H9 (cell line): ENCODE data around the gene FAM222B. TPM values are rescaled to one million over a fixed set of nuclear protein-coding genes. Genes with fewer than 3 reads are reported as not detected.

Experiments used
- DNase-seq: peaks from one replicate; pipeline ENCODE4 v3.0.0-alpha.2; 2017
- H2AFZ ChIP-seq: one replicate; pipeline ENCODE4 v1.6.1; 2013; ENCODE audit warnings: mild to moderate bottlenecking, low read length, control low read depth, moderate library complexity
- H2AK5ac ChIP-seq: 2 replicates; pipeline ENCODE4 v1.6.1; 2013; ENCODE audit warnings: low read length, control low read depth, mixed read lengths; ENCODE audit not compliant: insufficient read length
- H2BK120ac ChIP-seq: one replicate; pipeline ENCODE4 v1.6.1; 2013; ENCODE audit warnings: low read depth, mild to moderate bottlenecking, low read length, control low read depth, inconsistent platforms; ENCODE audit not compliant: poor library complexity, severe bottlenecking
- H2BK12ac ChIP-seq: 2 replicates; pipeline ENCODE4 v1.6.1; 2013; ENCODE audit warnings: low read length, control low read depth, mixed read lengths, low read depth; ENCODE audit not compliant: insufficient read length
- H2BK15ac ChIP-seq: 2 replicates; pipeline ENCODE4 v1.6.1; 2013; ENCODE audit warnings: low read depth, low read length, control low read depth
- H2BK20ac ChIP-seq: one replicate; pipeline ENCODE4 v1.6.1; 2013; ENCODE audit warnings: low read depth, mild to moderate bottlenecking, low read length, control low read depth, inconsistent platforms; ENCODE audit not compliant: poor library complexity, severe bottlenecking
- H2BK5ac ChIP-seq: 2 replicates; pipeline ENCODE4 v1.6.1; 2013; ENCODE audit warnings: low read length, control low read depth, mixed read lengths; ENCODE audit not compliant: insufficient read length
- H3K14ac ChIP-seq: 2 replicates; pipeline ENCODE4 v1.6.1; 2013; ENCODE audit warnings: low read length, control low read depth; ENCODE audit not compliant: insufficient read depth
- H3K18ac ChIP-seq: 2 replicates; pipeline ENCODE4 v1.6.1; 2013; ENCODE audit warnings: low read depth, mild to moderate bottlenecking, mixed read lengths, low read length, control low read depth; ENCODE audit not compliant: insufficient read length
- H3K23ac ChIP-seq: 2 replicates; pipeline ENCODE4 v1.6.1; 2013; ENCODE audit warnings: low read length, control low read depth, mixed read lengths, low read depth; ENCODE audit not compliant: insufficient read length
- H3K23me2 ChIP-seq: 2 replicates; pipeline ENCODE4 v1.6.1; 2013; ENCODE audit warnings: low read depth, mild to moderate bottlenecking, mixed read lengths, low read length, control low read depth; ENCODE audit not compliant: insufficient read length, poor library complexity, severe bottlenecking
- H3K27ac ChIP-seq: 2 replicates; pipeline ENCODE4 v1.5.1; 2013; ENCODE audit warnings: low read length, control low read depth, mixed read lengths, low read depth; ENCODE audit not compliant: insufficient read length
- H3K27me3 ChIP-seq: 2 replicates; pipeline ENCODE4 v1.6.1; 2013; ENCODE audit warnings: low read length, control low read depth, inconsistent platforms; ENCODE audit not compliant: insufficient read depth
- H3K4ac ChIP-seq: 2 replicates; pipeline ENCODE4 v1.6.1; 2013; ENCODE audit warnings: low read depth, mild to moderate bottlenecking, control low read depth, inconsistent platforms, low read length, moderate library complexity
- H3K4me1 ChIP-seq: 2 replicates; pipeline ENCODE4 v1.6.1; 2013; ENCODE audit warnings: low read length, control low read depth, inconsistent platforms; ENCODE audit not compliant: insufficient read depth
- H3K4me2 ChIP-seq: 2 replicates; pipeline ENCODE4 v1.6.1; 2013; ENCODE audit warnings: low read length, control low read depth, mixed read lengths; ENCODE audit not compliant: insufficient read length, insufficient read depth
- H3K56ac ChIP-seq: 2 replicates; pipeline ENCODE4 v1.6.1; 2013; ENCODE audit warnings: low read depth, mild to moderate bottlenecking, mixed read lengths, low read length, control low read depth; ENCODE audit not compliant: insufficient read length
- H3K79me1 ChIP-seq: 2 replicates; pipeline ENCODE4 v1.6.1; 2013; ENCODE audit warnings: low read depth, mild to moderate bottlenecking, moderate library complexity, low read length, control low read depth, inconsistent platforms; ENCODE audit not compliant: insufficient read depth, poor library complexity, severe bottlenecking
- H3K79me2 ChIP-seq: 2 replicates; pipeline ENCODE4 v1.6.1; 2013; ENCODE audit warnings: low read length, control low read depth, inconsistent platforms; ENCODE audit not compliant: insufficient read depth
- H3K9ac ChIP-seq: 2 replicates; pipeline ENCODE4 v1.6.1; 2013; ENCODE audit warnings: low read length, control low read depth, mixed read lengths; ENCODE audit not compliant: insufficient read length; ENCODE audit errors: extremely low read depth
- H3K9me3 ChIP-seq: one replicate; pipeline ENCODE4 v1.6.1; 2013; ENCODE audit warnings: low read depth, low read length, inconsistent platforms; ENCODE audit not compliant: control insufficient read depth
- H3T11ph ChIP-seq: one replicate; pipeline ENCODE4 v1.6.1; 2013; ENCODE audit warnings: mild to moderate bottlenecking, low read length, control low read depth, inconsistent platforms
- H4K20me1 ChIP-seq: one replicate; pipeline ENCODE4 v1.6.1; 2013; ENCODE audit not compliant: control insufficient read depth, insufficient read length, insufficient read depth
- H4K5ac ChIP-seq: 2 replicates; pipeline ENCODE4 v1.6.1; 2013; ENCODE audit warnings: low read depth, mild to moderate bottlenecking, mixed read lengths, low read length, control low read depth; ENCODE audit not compliant: insufficient read length
- H4K8ac ChIP-seq: replicated peaks from 2 replicates; pipeline ENCODE4 v1.6.1; 2013; ENCODE audit warnings: low read length, control low read depth, mixed read lengths, low read depth; ENCODE audit not compliant: insufficient read length
- H4K91ac ChIP-seq: 2 replicates; pipeline ENCODE4 v1.6.1; 2013; ENCODE audit warnings: low read depth, mild to moderate bottlenecking, moderate library complexity, mixed read lengths, low read length, control low read depth; ENCODE audit not compliant: insufficient read length
- H3K27ac Mint-ChIP-seq, 3 experiments: 2 replicates in 2 of 3; 3 replicates in 1 of 3; pipeline ENCODE4 v1.8.0; 2020 to 2021; ENCODE audit warnings: mixed read lengths in 3 of 3, mild to moderate bottlenecking in 1 of 3, moderate library complexity in 1 of 3
- H3K27me3 Mint-ChIP-seq: 2 replicates; pipeline ENCODE4 v1.8.0; 2021; ENCODE audit warnings: low read depth, mild to moderate bottlenecking, moderate library complexity, mixed read lengths
- H3K36me3 Mint-ChIP-seq, 3 experiments: 2 replicates in 2 of 3; 3 replicates in 1 of 3; pipeline ENCODE4 v1.8.0; 2020 to 2021; ENCODE audit warnings: low read depth in 3 of 3, mixed read lengths in 3 of 3; ENCODE audit not compliant: insufficient read depth in 1 of 3
- H3K4me1 Mint-ChIP-seq, 2 experiments: 2 replicates each; pipeline ENCODE4 v1.8.0; 2020; ENCODE audit warnings: mixed read lengths in 2 of 2
- H3K4me3 Mint-ChIP-seq, 2 experiments: 2 replicates in 1 of 2; 3 replicates in 1 of 2; pipeline ENCODE4 v1.8.0; 2020 to 2021; ENCODE audit warnings: mild to moderate bottlenecking in 2 of 2, mixed read lengths in 2 of 2, moderate library complexity in 1 of 2
- H3K9me3 Mint-ChIP-seq, 2 experiments: 2 replicates in 1 of 2; 3 replicates in 1 of 2; pipeline ENCODE4 v1.8.0; 2020; ENCODE audit warnings: mild to moderate bottlenecking in 2 of 2, mixed read lengths in 2 of 2, moderate library complexity in 1 of 2
- CTCF ChIP-seq: fragments of 200-600 bp; sonication (generic); conservative IDR thresholded peaks from 3 replicates; pipeline ENCODE4 v1.8.0; 2021; ENCODE audit warnings: antibody characterized with exemption, mild to moderate bottlenecking
- WGBS: extraction: QIAGEN DNeasy Blood & Tissue Kit; methylation state at CpG from one replicate; pipeline ENCODE4 v1.1.7; 2013; ENCODE audit warnings: missing lambda C conversion rate, low lambda C conversion rate, mixed read lengths; ENCODE audit not compliant: insufficient read length; ENCODE audit errors: extremely low coverage; 5-methylcytosine and 5-hydroxymethylcytosine counted together
- total RNA-seq: library from RNA; stranded (reverse); gene quantifications from 2 replicates; pipeline ENCODE4 v1.2.1, GENCODE V29; 2021

FAM222B gene
- total RNA-seq, 1 experiment from 2014 or later, result 76.1 TPM

DNA sequence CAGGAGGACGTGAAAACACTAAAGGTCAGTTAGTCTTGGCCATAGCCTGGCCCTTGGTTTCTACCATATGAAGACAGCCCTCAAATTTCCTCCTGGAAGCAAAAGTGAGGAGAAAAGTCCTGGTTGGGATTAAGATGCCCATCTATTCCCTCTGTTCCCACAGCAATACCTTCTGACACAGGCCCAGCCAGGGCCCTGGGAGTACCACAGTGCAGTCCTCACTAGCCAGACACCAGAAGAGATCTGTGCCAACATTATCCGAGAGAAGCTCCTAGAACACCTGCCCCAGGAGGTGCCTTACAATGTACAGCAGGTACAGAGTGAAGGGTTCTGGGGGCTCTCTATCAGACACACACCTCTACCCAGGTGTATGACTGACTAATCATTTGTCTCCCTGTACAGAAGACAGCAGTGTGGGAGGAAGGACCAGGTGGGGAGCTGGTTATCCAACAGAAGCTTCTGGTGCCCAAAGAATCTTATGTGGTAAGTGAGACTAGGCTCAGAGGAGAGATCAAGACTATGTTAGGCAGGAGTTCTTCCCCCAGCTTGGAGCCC, 16.3 kb upstream of the FAM222B start:
- Histone ChIP-seq H3K27me3 (no peaks in the 10 kb centered on the region), H3K9ac (no peak overlapping the region), H3K23me2 (peaks cover 6% of the 10 kb centered on the region), H3K79me2 (no peaks in the 10 kb centered on the region), H4K5ac (no peak overlapping the region), H3K4ac (no peak overlapping the region), H3K4me2 (no peak overlapping the region), H2BK5ac (no peak overlapping the region), H3K14ac (no peak overlapping the region), H3K23ac (no peak overlapping the region), H3K9me3 (no peaks in the 10 kb centered on the region), H2AFZ (no peak overlapping the region), H3K79me1 (no peaks in the 10 kb centered on the region), H2BK15ac (no peak overlapping the region), H4K8ac (no peak overlapping the region), H2BK20ac (no peak overlapping the region), H4K20me1 (no peaks in the 10 kb centered on the region), H2BK120ac (no peak overlapping the region), H3K4me1 (no peaks in the 10 kb centered on the region; the same call in 1 of the 2 replicates), H2AK5ac (no peak overlapping the region), H3K18ac (no peak overlapping the region), H3K56ac (no peak overlapping the region), H4K91ac (no peak overlapping the region), H2BK12ac (no peak overlapping the region), H3K27ac (no peak overlapping the region), H3T11ph (no peak overlapping the region)
- peaks cover 28 to 43% (median 42%) of the 10 kb centered on the region in 3 experiments for H3K36me3 Mint-ChIP-seq
- no peak overlapping the region for H3K4me3 Mint-ChIP-seq
- no peak overlapping the region for H3K27ac Mint-ChIP-seq
- no peak for TF ChIP-seq CTCF
- H3K4me1 Mint-ChIP-seq, result peaks cover 8 to 18% of the 10 kb centered on the region in 2 experiments
- no CpG with 5 or more reads among the region's 2 CpGs for WGBS
- no peaks in the 10 kb centered on the region for H3K27me3 Mint-ChIP-seq
- DNase-seq, result no peak
- H3K9me3 Mint-ChIP-seq, result no peaks in the 10 kb centered on the region
